Measurements from ENCODE around the gene LSP1.
A peak's percentile ranks its signal among the peaks of the same experiment; 100 is the strongest.
"Not testable (repeated sequence)": the region's sequence is repeated elsewhere in the genome, so short reads cannot be mapped to it uniquely, and the experiment has no call there.

The LSP1 gene

GRCh38 chr11:1879342-1879940, 26.6 kb downstream of the LSP1 start:
- no peak for DNase-seq

GRCh38 chr11:1879941-1880720, 27.2 kb downstream of the LSP1 start:
- DNase-seq = no peak

GRCh38 chr11:1880746-1881441, 28.0 kb downstream of the LSP1 start:
- no peak for DNase-seq

GRCh38 chr11:1881442-1882264, 28.8 kb downstream of the LSP1 start:
- no peak for DNase-seq

GRCh38 chr11:1882265-1883238, 29.7 kb downstream of the LSP1 start:
- peak; percentile 63 to 73 (median 69) for DNase-seq

GRCh38 chr11:1883346-1884302, 30.7 kb downstream of the LSP1 start:
- no peak for DNase-seq

DNA sequence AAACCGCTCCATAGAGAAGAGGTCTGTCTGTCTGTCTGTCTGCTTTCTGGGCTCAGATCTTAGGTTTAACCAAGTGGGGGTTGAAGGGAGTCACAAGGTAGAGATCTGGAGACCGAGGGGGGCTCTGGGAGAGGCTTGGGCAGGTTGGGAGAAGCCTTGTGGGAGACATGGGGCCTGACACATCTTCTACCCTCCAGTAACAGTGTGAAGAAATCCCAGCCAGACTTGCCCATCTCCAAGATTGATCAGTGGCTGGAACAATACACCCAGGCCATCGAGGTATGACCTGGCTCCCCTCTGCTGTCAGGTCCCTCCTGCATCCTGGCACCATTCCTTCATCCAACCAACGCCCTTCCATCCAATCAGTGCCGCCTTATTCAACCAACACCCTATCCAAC, 31.4 kb downstream of the LSP1 start:
- no peak for DNase-seq

GRCh38 chr11:1886551-1886950, 33.7 kb downstream of the LSP1 start:
- DNase-seq = not testable (repeated sequence)

DNA sequence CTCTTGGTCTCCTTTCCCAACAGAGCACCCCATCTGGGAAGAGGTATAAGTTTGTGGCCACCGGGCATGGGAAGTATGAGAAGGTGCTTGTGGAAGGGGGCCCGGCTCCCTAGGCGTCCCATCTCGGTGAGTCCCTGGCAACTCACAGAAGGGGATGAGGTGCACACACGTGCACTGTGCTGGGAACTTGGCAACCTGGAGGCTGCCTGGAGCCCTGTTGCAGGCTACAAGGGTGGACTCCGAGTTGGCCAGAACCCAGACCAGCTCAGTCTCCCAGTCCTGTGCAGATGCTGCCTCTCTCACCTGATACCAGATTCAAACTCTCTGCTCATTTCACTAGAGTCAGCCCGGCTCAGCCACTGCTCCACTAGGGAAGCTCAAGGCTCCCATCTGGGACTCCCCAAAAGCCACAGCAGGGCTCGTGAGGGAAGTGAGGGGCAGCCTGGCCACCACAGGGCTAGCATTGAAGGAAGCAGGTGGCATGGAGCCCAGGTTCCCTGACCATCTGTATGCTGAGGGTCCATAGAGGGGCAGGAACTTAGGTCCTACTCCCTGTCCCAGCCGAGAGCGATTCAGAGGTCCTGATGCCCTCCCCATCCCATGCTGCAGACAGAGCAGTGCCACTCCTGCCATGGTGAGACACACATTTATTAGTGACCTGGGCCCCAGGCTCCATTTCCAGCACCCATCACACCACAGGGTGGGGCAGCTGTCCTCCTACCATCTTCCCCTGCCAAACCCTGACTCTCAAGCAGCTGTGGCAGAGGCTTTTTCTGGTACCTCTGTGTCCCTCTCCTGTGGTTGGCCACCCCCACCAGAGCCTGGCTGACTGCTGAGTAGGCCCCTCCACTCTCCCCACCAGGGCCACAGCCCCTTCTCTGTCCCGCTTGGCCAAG, 34.8 kb downstream of the LSP1 start:
- no peak for DNase-seq

DNA sequence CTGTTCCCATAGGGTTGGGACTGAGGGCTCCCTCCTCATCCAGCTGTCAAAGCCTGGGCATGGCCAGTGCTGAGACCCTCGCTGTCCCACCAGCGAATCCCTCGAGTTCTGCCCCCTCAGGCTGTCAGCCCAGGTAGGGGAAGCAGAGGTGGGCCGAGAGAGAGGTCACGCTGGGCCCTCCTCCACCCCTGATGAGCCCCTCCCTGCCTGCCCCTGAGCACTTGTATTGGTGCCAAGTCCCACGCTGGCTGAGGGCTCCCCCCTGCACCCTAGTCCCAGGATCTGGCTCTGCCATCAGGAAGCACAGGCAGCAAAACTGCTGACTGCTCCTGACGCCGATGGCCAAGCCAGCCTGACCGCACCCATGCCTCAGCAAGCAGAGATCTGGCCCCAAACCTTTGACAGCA, 35.5 kb downstream of the LSP1 start:
- no peak for DNase-seq

- no peak for DNase-seq
These were observed 35.9 kb downstream of the LSP1 start for GRCh38 chr11:1888811-1889210.

DNA sequence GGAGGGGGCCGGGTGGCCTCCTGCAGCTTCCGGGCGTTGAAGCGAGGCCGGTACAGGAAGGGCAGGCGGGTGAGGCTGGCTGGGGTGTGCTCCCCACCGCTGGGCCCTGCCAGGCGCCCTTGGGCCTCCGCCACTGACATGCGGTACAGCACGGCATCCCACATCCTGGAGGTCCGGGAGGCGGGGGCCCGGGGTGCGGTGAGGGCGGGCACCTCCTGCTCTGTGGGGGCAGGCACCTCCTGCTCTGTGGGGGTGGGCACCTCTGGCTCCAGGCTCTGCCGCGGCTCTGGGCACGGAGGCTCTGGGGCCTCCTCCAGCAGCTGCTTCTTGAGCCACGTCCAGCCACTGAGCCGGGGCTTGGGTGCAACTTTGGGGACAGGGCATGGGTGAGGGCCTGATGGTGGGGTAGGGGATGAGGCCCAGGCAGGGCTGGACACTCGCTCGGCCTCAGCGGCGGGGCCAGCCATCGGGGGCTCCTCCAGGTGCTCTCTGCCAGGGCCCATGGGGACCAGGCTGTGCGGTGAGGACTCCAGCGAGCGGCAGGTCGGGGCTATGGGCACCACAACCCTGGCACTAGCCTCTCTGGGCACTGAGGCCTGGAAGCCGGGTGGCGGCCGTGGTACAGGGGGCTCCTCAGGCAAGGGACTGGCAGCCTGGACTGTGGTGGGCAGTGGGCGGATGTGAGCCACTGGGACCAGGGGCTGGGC, 36.5 kb downstream of the LSP1 start:
- DNase-seq = peak in 2 of 4 experiments; percentile 66

DNA sequence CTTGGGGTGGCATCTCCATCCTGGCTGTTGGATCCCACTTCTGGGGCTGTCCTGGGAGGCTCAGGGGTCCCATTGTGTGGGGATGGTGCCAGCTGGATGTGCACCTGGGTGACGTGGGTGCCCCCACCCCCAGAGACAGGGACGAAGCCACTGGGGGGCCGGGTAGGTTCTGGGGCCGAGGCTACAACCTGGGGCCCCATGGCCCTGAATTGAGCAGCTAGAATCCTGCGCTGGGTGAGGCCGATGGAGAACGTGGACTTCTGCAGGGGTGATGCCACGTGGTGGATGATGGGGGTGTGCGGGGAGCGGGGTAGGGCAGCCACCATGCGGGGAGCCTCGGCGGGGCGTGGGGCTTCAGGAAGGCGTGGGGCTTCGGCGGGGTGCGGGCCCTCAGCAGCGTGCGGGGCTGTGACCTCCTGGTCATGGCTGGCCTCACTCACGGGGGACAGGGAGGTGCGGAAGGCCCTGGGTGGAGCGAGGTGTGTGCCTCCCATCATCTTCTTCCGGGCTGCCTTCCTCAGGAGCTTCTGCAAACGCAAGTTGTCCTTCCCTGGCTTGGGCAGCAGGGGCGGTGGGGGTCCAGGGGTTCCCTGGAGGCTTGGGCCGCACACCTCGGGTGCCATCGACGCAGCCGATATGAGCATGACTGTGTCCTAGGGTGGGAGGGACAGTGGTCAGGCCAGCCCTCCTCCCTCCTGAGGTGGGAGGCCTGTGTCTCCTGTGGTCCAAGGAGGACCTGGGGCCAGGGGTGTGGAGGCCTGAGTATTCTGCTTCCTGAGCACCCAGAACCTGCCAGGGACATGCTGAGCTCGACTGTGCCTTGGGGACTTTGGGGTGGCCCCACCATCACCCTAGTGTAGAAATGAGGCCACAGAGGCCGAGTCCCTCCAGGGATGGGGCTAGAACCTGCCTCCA, 37.3 kb downstream of the LSP1 start:
- no peak for DNase-seq

- no peak for DNase-seq
These were observed 38.3 kb downstream of the LSP1 start for GRCh38 chr11:1890856-1891830.

- DNase-seq = no peak
These were observed 38.9 kb downstream of the LSP1 start, which contains the start of gene PRR33 for GRCh38 chr11:1891831-1892115. PRR33 (minus strand) TSS chr11:1891895; CDS start chr11:1890584, 1,311 bp downstream.

- no peak for DNase-seq
These were observed 39.2 kb downstream of the LSP1 start for GRCh38 chr11:1892116-1892515.

GRCh38 chr11:1892558-1892957, 39.7 kb downstream of the LSP1 start:
- DNase-seq = no peak

All from activated CD4-positive, CD25-positive, alpha-beta regulatory T cell (primary cell).